ENCODE results near the gene MAN2B2. TPM values are rescaled to one million over a fixed set of nuclear protein-coding genes. Genes with fewer than 3 reads are reported as not detected.

MAN2B2 gene
- total and polyA plus RNA-seq, 12 donors, result 6.0 to 27.1 (median 18.2) TPM

DNA sequence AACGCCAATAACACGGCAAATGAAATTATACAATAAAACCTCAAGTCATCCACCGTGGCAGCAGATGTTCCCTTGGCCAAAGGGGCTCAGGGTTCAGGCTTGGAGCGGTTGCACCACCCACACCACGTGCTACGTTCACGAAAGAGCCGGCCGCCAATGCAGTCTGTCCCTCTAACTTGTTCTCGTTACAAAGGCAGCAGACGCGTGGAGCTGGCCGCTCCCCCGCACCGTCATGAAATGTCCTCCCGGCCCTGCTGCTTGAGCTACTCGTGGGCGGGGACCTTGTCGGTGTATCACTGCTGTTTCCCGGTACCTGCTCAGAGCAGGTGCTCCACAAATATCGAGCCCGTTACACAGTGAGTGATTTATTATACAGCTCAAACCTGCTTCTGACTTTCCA is 36.4 kb upstream of the MAN2B2 start:
- ATAC-seq, result no peak
- WGBS, 2 donors, result 48 to 53% methylated on average over 22 of the region's 22 CpGs
- peaks cover 0 to 35% (median 15%) of the 10 kb centered on the region in 7 donors for H3K27me3 ChIP-seq

DNA sequence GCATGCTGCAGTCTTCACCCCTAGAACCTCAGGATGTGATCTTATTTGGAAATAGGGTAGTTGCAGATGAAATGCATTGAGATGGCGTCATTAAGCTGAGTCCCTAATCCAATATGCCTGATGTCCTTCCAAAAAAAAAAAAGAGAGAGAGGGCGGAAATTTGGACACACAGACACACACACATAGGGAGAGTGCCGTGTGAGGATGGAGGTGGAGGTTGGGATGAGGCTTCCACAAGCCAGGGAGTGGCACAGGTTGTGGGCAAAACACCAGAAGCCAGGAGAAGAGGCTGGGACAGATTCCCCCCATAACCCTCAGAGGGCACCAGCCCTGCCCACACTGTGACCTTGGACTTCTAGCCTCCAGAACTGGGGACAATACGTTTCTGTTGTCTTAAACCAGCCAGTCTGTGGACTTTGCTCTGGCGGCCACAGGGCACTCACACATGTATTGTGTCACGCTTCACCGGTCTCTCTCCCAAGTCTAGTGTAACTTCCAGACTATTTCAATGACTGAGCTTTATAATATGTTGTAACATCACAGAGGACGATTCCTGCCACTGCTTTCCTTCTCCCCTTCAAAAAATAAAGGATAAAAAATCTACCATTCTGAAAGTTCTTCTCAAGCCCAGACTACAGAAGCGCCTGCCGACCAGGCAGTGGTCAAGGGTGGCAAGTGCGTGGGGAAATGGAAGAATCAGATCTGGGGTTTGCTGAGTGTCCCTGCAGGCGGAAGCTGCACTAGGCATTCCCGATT is 35.8 kb upstream of the MAN2B2 start:
- no peak for ATAC-seq
- Histone ChIP-seq H3K27ac (no peak overlapping the region), H3K4me1 (no peaks in the 10 kb centered on the region), H3K9me3 (peaks cover 0 to 14% (median 7%) of the 10 kb centered on the region in 11 donors), H3K4me3 (no peak overlapping the region), H3K36me3 (no peaks in the 10 kb centered on the region), H3K27me3 (peaks cover 0 to 35% (median 15%) of the 10 kb centered on the region in 7 donors)
- 81 to 82% methylated on average over 13 of the region's 13 CpGs for WGBS, 2 donors
- TF ChIP-seq, protein P1, sequence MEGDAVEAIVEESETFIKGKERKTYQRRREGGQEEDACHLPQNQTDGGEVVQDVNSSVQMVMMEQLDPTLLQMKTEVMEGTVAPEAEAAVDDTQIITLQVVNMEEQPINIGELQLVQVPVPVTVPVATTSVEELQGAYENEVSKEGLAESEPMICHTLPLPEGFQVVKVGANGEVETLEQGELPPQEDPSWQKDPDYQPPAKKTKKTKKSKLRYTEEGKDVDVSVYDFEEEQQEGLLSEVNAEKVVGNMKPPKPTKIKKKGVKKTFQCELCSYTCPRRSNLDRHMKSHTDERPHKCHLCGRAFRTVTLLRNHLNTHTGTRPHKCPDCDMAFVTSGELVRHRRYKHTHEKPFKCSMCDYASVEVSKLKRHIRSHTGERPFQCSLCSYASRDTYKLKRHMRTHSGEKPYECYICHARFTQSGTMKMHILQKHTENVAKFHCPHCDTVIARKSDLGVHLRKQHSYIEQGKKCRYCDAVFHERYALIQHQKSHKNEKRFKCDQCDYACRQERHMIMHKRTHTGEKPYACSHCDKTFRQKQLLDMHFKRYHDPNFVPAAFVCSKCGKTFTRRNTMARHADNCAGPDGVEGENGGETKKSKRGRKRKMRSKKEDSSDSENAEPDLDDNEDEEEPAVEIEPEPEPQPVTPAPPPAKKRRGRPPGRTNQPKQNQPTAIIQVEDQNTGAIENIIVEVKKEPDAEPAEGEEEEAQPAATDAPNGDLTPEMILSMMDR (IDR thresholded peaks at IDR 0.05), result no peak
- intact Hi-C loops (cut with DNase I), result no loop called here
- no peak for DNase-seq

More for the DNA sequence above, 36.4 kb upstream of the MAN2B2 start:
- TF ChIP-seq, protein P1 (IDR thresholded peaks at IDR 0.05), result no peak
- Histone ChIP-seq H3K27ac (no peak overlapping the region), H3K4me3 (no peak overlapping the region), H3K4me1 (no peaks in the 10 kb centered on the region), H3K9me3 (peaks cover 0 to 14% (median 7%) of the 10 kb centered on the region in 11 donors), H3K36me3 (no peaks in the 10 kb centered on the region)
- no peak for DNase-seq
- intact Hi-C loops (cut with DNase I), result no loop called here

DNA sequence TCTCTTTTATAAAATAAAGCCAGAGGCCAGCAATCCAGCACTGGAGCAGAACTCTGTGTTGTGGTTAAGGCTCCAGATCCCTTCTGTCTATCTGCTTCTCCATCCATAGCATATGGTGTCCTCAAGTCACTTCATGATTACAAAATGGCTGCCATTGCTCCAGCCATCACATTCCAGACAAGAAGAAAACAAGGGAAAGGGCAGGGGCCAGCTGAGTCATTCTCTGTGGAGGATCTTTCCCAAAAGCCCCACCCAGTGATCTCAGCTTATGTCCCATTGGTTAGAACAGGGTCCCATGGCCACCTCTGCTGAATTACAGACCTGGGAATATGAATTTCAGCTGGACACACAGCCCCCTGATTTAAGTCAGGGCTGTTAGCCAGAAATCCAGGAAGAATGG is 34.1 kb upstream of the MAN2B2 start:
- Histone ChIP-seq H3K27me3 (peaks cover 0 to 36% (median 15%) of the 10 kb centered on the region in 7 donors), H3K4me1 (no peaks in the 10 kb centered on the region), H3K4me3 (no peak overlapping the region), H3K9me3 (peaks cover 0 to 14% (median 7%) of the 10 kb centered on the region in 11 donors), H3K27ac (no peak overlapping the region), H3K36me3 (no peaks in the 10 kb centered on the region)
- ATAC-seq (no peak), DNase-seq (no peak)
- TF ChIP-seq, protein P1 (IDR thresholded peaks at IDR 0.05), result no peak
- intact Hi-C loops (cut with DNase I), result loop anchor here in 5 of 10 donors (5.0 to 10.0 kb wide), 4 partner anchors 206 to 289 kb away; partner anchors contain the start of gene WFS1 (in 1 of the 5)

DNA sequence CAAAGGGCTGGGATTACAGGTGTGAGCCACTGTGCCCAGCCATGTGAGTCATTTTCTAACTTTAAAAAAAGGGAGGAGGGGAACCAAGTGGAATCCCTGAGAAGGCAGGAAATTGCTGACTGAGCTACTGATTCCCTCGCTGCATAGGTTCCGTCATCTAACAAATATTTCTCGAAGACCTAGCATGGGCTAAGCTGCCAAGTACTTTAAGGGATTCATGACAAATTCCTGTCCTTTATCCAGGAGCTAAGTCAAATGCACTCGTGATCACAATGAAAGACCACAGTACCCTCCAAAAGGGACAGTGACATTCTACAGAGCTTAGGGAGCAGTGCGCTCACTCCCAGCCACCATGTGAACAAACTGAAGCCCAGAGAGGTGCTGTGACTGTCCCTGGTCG is 33.2 kb upstream of the MAN2B2 start:
- H3K27me3 ChIP-seq, result peaks cover 0 to 32% (median 15%) of the 10 kb centered on the region in 7 donors
- intact Hi-C loops (cut with DNase I), result loop anchor here in 5 of 10 donors (5.0 to 10.0 kb wide), 4 partner anchors 207 to 289 kb away; partner anchors contain the start of gene WFS1 (in 1 of the 5)

More for the DNA sequence above, 33.2 kb upstream of the MAN2B2 start:
- ATAC-seq, result no peak
- 49 to 56% methylated on average over 6 of the region's 6 CpGs for WGBS, 2 donors
- DNase-seq, result no peak
- Histone ChIP-seq H3K27ac (no peak overlapping the region), H3K36me3 (no peaks in the 10 kb centered on the region), H3K4me1 (no peaks in the 10 kb centered on the region), H3K4me3 (no peak overlapping the region), H3K9me3 (peaks cover 0 to 14% (median 7%) of the 10 kb centered on the region in 11 donors)
- TF ChIP-seq, protein P1 (IDR thresholded peaks at IDR 0.05), result no peak
